C4-2B (cell line): ENCODE results near the gene VSIR.
A peak's percentile ranks its signal among the peaks of the same experiment; 100 is the strongest.

Experiments
- H3K27ac ChIP-seq: fragments of 450-650 bp; 2 replicates; pipeline ENCODE4 v1.5.1; 2017
- CTCF ChIP-seq: fragments of 450-650 bp; conservative IDR thresholded peaks from 2 replicates; pipeline ENCODE4 v1.5.1; 2017; ENCODE audit warnings: mild to moderate bottlenecking
- ZFX ChIP-seq: fragments of 450-650 bp; IDR thresholded peaks from 2 replicates; pipeline ENCODE4 v1.6.1; 2017

The VSIR gene

DNA sequence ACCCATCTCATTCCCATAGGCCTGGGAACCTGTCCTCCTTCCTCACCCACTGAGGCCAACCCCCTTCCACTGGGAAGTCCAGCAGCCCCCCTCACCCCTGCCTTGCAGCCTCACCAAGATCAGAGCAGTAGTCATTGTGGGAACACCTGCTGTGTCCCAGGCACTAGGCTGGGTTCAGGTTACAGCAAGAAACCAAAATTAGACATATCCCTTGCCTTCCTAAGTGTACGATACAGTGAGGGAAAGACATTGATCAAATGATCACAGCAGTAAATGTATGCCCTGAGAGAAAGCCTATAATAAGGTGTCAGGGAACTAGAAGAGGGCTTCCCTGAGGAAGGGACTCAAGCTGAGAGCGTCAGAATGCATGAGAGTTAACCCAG is 36.8 kb downstream of the VSIR start:
- TF ChIP-seq ZFX (no peak), CTCF (no peak)

GRCh38 chr10:71735709-71736569 is 37.4 kb downstream of the VSIR start:
- TF ChIP-seq CTCF (no peak), ZFX (no peak)
- H3K27ac ChIP-seq = peak overlapping the region; percentile 89

More for the DNA sequence above, 36.8 kb downstream of the VSIR start:
- peak overlapping the region; percentile 89 for H3K27ac ChIP-seq

GRCh38 chr10:71734797-71735196 is 38.5 kb downstream of the VSIR start:
- TF ChIP-seq CTCF (no peak), ZFX (no peak)
- no peak overlapping the region; the same call in 1 of the 2 replicates for H3K27ac ChIP-seq

DNA sequence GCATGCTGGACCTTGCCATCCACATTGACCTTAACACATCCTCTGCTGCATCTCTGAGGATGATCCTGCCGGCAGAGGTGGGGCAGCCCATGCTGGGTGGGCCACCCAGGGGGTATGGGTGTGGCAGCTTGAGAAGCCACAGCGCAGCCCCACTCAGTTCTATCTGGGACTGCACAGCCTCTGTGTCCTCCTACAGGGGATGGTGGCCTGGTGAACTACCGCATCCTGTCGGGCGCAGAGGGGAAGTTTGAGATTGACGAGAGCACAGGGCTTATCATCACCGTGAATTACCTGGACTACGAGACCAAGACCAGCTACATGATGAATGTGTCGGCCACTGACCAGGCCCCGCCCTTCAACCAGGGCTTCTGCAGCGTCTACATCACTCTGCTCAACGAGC is 41.5 kb downstream of the VSIR start:
- H3K27ac ChIP-seq = no peak overlapping the region
- TF ChIP-seq CTCF = no peak
- TF ChIP-seq ZFX = no peak

GRCh38 chr10:71729161-71729636 is 44.1 kb downstream of the VSIR start:
- TF ChIP-seq CTCF = no peak
- no peak for TF ChIP-seq ZFX
- no peak overlapping the region for H3K27ac ChIP-seq

- TF ChIP-seq CTCF = no peak
- no peak for TF ChIP-seq ZFX
These were observed 45.3 kb downstream of the VSIR start for GRCh38 chr10:71727738-71728737.

More at GRCh38 chr10:71727738-71728737, 45.3 kb downstream of the VSIR start:
- no peak overlapping the region for H3K27ac ChIP-seq
